Right renal pelvis (tissue), 4 donors: ENCODE data around the gene UBE2D4. TPM values are rescaled to one million over a fixed set of nuclear protein-coding genes. Genes with fewer than 3 reads are reported as not detected.
"Not testable (repeated sequence)": the region's sequence is repeated elsewhere in the genome, so short reads cannot be mapped to it uniquely, and the experiment has no call there.

Experiments used
- DNase-seq, 4 donors: peaks; one replicate each; pipeline ENCODE4 v3.0.0-alpha.2; 2013; ENCODE audit warnings: low read depth in 4 of 4, low spot score in 3 of 4, missing footprints in 1 of 4
- polyA plus RNA-seq, 4 donors: library from polyadenylated mRNA; unstranded; fragments of 120-200 nt; gene quantifications; one replicate each; pipeline ENCODE4 v1.2.1, GENCODE V29; 2013; ENCODE audit not compliant: insufficient read length in 4 of 4

UBE2D4 gene
- polyA plus RNA-seq, 4 donors = 20.0 to 24.7 (median 22.4) TPM

- no peak for DNase-seq
Measured at GRCh38 chr7:43960933-43961332, 34.7 kb downstream of the UBE2D4 start.

GRCh38 chr7:43966392-43966791 lies 40.2 kb downstream of the UBE2D4 start:
- DNase-seq = not testable (repeated sequence)

GRCh38 chr7:43968172-43969040 lies 42.2 kb downstream of the UBE2D4 start:
- not testable (repeated sequence) for DNase-seq

GRCh38 chr7:43969586-43969985 lies 43.4 kb downstream of the UBE2D4 start:
- DNase-seq = not testable (repeated sequence)

- not testable (repeated sequence) for DNase-seq
Measured at GRCh38 chr7:43970698-43971097, 44.5 kb downstream of the UBE2D4 start.

GRCh38 chr7:43974033-43974573 lies 47.9 kb downstream of the UBE2D4 start:
- not testable (repeated sequence) for DNase-seq

- not testable (repeated sequence) for DNase-seq
Measured at GRCh38 chr7:43974725-43975482, 48.7 kb downstream of the UBE2D4 start.

GRCh38 chr7:43977525-43977924 lies 51.3 kb downstream of the UBE2D4 start:
- no peak for DNase-seq

- DNase-seq = not testable (repeated sequence)
Measured at GRCh38 chr7:43978102-43978501, 51.9 kb downstream of the UBE2D4 start.

GRCh38 chr7:43982848-43983247 lies 56.6 kb downstream of the UBE2D4 start:
- not testable (repeated sequence) for DNase-seq

- not testable (repeated sequence) for DNase-seq
Measured at GRCh38 chr7:43983736-43984135, 57.5 kb downstream of the UBE2D4 start.

GRCh38 chr7:43985904-43986864 lies 59.9 kb downstream of the UBE2D4 start:
- DNase-seq = peak in 1 of 4 donors; percentile 13

GRCh38 chr7:43987476-43987875 lies 61.2 kb downstream of the UBE2D4 start:
- DNase-seq = not testable (repeated sequence)

GRCh38 chr7:43990011-43990585 lies 63.9 kb downstream of the UBE2D4 start:
- DNase-seq = not testable (repeated sequence)

- DNase-seq = not testable (repeated sequence)
Measured at GRCh38 chr7:43990829-43991228, 64.6 kb downstream of the UBE2D4 start.

- DNase-seq = not testable (repeated sequence)
Measured at GRCh38 chr7:43992896-43993295, 66.7 kb downstream of the UBE2D4 start.

GRCh38 chr7:43994681-43995080 lies 68.4 kb downstream of the UBE2D4 start:
- not testable (repeated sequence) for DNase-seq

- not testable (repeated sequence) for DNase-seq
Measured at GRCh38 chr7:43997532-43997931, 71.3 kb downstream of the UBE2D4 start, which contains the start of gene SPDYE1. TSS of gene SPDYE1 (plus strand) at chr7:43997897. CDS start at chr7:43999950, 2,053 bp downstream.
